Neural progenitor cell (in vitro differentiated cells): ENCODE results near the gene G3BP2.

Experiments used
- EZH2 ChIP-seq: fragments of 200-600 bp; sonication (generic); IDR thresholded peaks from 2 replicates; pipeline ENCODE4 v1.6.1; 2017; ENCODE audit warnings: antibody characterized with exemption, mild to moderate bottlenecking, moderate library complexity
- EZH2phosphoT487 ChIP-seq: fragments of 200-600 bp; sonication (generic); IDR thresholded peaks from 2 replicates; pipeline ENCODE4 v1.6.1; 2017; ENCODE audit warnings: antibody characterized with exemption
- TF ChIP-seq, protein P1 (sequence below): fragments of 200-600 bp; sonication (generic); IDR thresholded peaks from 2 replicates; pipeline ENCODE4 v1.5.1; 2017; ENCODE audit warnings: antibody characterized with exemption, mild to moderate bottlenecking

DNA sequence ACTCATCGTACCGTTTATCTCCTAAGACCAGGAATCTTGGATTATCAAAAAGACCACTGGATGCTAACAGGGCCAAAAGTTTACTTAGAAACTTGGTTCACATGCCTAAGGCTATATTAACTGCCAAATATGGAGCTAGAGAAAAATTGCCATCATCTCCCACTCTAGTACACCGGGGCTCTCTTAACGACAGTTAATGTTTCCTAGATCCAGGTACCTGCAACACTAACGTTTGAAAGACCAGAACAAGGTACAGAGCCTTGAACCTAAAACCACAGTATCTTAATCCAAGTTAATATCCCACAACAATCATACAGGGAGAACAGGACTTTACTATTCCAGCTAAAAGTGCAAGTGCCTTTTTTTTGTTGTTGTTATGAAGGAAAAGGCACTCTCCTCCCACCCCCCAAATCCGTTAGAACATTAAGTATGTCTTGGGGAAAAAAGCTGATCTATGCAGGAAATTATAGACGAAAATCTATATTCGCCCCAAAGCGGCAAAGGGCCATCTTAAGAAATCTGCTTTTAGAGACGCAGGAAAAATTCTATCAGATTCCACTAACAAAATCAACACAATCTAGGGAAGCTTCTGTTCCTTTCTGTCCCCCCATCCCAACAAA is 1.3 kb downstream of the G3BP2 start:
- TF ChIP-seq, protein P1, sequence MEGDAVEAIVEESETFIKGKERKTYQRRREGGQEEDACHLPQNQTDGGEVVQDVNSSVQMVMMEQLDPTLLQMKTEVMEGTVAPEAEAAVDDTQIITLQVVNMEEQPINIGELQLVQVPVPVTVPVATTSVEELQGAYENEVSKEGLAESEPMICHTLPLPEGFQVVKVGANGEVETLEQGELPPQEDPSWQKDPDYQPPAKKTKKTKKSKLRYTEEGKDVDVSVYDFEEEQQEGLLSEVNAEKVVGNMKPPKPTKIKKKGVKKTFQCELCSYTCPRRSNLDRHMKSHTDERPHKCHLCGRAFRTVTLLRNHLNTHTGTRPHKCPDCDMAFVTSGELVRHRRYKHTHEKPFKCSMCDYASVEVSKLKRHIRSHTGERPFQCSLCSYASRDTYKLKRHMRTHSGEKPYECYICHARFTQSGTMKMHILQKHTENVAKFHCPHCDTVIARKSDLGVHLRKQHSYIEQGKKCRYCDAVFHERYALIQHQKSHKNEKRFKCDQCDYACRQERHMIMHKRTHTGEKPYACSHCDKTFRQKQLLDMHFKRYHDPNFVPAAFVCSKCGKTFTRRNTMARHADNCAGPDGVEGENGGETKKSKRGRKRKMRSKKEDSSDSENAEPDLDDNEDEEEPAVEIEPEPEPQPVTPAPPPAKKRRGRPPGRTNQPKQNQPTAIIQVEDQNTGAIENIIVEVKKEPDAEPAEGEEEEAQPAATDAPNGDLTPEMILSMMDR = no peak
- no peak for TF ChIP-seq EZH2
- TF ChIP-seq EZH2phosphoT487 = no peak
